Measurements from ENCODE around the gene PIEZO2.

GRCh38 chr18:11035376-11035775, 114.0 kb downstream of the PIEZO2 start:
- TF ChIP-seq EZH2phosphoT487 (conservative IDR thresholded peaks at IDR 0.05; ENCODE audit: low read length) (no peak), CTCF (IDR thresholded peaks at IDR 0.05; ENCODE audit: insufficient read depth, low read length, poor library complexity, severe bottlenecking) (no peak)

All from SU-DHL-6 (cell line).